Effector CD4-positive, alpha-beta T cell (primary cell): ENCODE data around the gene GNAI1.

Experiments
- DNase-seq: peaks from one replicate; pipeline ENCODE4 v3.0.0-alpha.2; 2020

Gene GNAI1

GRCh38 chr7:80216996-80217842 lies 82.6 kb downstream of the GNAI1 start:
- DNase-seq: no peak

- DNase-seq: no peak
Measured at GRCh38 chr7:80218723-80219122, 84.1 kb downstream of the GNAI1 start.

- DNase-seq: no peak
Measured at GRCh38 chr7:80220022-80220634, 85.5 kb downstream of the GNAI1 start.

GRCh38 chr7:80224415-80224814 lies 89.8 kb downstream of the GNAI1 start:
- no peak for DNase-seq

GRCh38 chr7:80225361-80225760 lies 90.7 kb downstream of the GNAI1 start:
- DNase-seq: no peak

- no peak for DNase-seq
Measured at GRCh38 chr7:80226629-80227028, 92.0 kb downstream of the GNAI1 start.

DNA sequence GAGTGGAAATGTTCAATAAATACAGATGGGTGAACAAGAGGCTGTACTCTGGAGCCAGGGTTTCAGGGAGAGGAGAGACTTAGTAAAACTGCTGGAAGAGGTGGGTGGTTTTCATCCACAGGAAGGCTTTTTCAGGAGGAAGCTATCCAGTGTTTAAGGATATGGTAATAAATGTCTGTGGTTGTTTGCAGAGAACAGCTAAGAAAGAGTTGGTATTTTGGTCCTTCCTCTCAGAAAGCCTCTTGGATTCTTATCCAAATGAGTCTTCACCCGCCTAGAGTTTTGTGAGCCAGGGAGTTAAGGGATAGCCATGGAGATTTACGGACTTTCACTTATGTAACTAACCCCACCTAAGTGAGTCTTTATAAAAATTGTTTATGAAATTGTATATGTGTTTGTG lies 95.7 kb downstream of the GNAI1 start:
- DNase-seq: no peak

DNA sequence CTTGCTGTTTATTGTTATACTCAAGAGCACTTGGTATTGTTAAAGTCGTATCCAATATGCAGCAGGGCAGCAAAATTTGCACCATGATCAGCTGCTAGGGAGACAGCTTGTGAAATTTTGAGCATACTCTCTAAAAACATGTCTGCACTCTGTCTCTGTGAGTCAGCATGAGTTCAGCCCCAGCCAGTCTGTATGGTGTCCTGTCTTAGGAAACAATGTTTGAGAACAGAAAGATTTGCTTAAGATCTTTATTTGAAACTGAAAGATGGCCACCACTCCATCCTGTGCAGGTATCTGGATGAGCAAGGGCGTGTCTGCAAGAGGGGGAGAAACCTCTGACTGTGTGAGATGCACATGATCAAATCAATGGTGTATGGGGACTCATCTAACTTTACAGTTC lies 97.1 kb downstream of the GNAI1 start:
- no peak for DNase-seq

GRCh38 chr7:80232979-80233724 lies 98.5 kb downstream of the GNAI1 start:
- DNase-seq: no peak

- DNase-seq: no peak
Measured at GRCh38 chr7:80235334-80235733, 100.7 kb downstream of the GNAI1 start.

- no peak for DNase-seq
Measured at GRCh38 chr7:80236681-80237080, 102.0 kb downstream of the GNAI1 start.

GRCh38 chr7:80240265-80241025 lies 105.8 kb downstream of the GNAI1 start:
- no peak for DNase-seq

GRCh38 chr7:80241671-80242070 lies 107.0 kb downstream of the GNAI1 start:
- DNase-seq: no peak

GRCh38 chr7:80243425-80243824 lies 108.8 kb downstream of the GNAI1 start:
- DNase-seq: no peak

DNA sequence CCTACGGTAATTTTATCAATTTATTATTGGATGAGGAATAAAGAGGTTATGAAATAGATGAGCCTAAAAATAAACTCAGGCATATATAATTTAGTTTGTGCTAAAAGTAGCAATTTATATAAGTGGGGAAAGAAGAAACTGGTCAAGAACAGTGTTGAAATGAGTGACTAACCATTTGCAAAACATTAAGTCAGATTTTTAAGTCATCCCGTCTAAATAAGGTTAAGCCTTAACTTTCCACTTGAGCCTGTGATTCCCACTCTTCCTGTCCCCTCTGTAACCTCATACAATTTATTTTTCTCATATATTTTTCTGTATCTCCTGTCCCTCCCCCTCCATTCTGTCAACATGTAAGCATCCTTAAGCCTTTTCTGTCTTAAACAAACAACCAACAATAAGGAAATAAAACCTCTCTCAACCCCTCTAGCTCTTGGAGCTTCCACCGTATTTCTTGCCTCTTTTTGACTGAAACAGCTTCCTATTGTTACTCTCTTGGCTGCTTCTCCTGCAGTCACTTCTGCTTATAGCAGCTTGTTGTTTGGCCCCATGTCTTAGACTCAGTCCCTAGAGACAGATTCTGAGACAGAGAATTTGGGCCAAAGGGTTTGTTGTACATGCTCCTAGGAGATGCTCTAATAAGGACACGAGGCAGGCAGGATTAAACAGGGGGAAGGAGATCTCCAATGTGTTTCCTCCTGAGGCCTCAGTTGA lies 109.7 kb downstream of the GNAI1 start:
- DNase-seq: no peak

GRCh38 chr7:80247144-80247543 lies 112.5 kb downstream of the GNAI1 start:
- no peak for DNase-seq

DNA sequence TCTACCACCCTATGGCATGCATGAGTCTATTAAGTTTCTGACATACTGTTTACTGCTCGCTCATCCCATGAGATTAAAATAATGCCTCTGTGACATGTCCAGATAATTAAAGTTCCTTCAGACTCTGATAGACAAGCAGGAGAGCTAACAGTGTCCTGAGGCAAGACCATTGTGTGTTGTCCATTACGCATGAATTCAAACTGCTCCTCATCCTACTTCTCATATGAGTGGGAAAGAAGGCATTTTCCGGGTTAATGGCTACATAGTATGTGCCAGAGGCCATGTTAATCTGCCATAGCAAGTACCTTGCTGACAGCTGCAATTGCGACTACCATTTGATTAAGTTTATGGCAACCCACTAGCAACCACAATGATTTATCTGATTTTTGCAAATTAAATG lies 113.3 kb downstream of the GNAI1 start:
- no peak for DNase-seq

- no peak for DNase-seq
Measured at GRCh38 chr7:80249184-80249583, 114.6 kb downstream of the GNAI1 start.

- DNase-seq: no peak
Measured at GRCh38 chr7:80249619-80250295, 115.1 kb downstream of the GNAI1 start.

- DNase-seq: no peak
Measured at GRCh38 chr7:80253237-80253636, 118.6 kb downstream of the GNAI1 start.

- DNase-seq: no peak
Measured at GRCh38 chr7:80253653-80254052, 119.0 kb downstream of the GNAI1 start.

DNA sequence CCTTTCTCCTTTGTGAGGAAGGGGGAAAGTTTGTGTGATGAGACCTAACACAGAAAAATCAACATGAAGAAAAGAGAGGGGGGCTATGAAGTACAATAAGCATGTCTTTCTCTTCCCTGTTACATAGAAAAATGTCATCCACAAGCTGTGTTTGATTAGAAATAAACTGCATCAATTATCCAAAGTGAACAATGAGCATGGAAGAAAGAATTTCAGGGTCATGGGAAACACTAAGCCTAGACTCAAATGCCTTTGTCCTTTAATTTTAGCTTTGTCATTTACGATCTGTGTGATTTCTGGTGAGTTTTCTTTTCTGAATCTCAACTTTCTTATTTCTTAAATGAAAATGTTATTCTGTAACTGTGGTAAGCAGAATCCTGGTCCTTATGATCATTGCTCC lies 121.0 kb downstream of the GNAI1 start:
- no peak for DNase-seq
